Liver (tissue), 9 donors: ENCODE measurements around the gene IL17RD. TPM values are rescaled to one million over a fixed set of nuclear protein-coding genes. Genes with fewer than 3 reads are reported as not detected.
A peak's percentile ranks its signal among the peaks of the same experiment; 100 is the strongest.

Experiments
- DNase-seq: peaks from one replicate; pipeline ENCODE4 v3.0.0-alpha.2; 2017; ENCODE audit warnings: low spot score
- H3K27ac ChIP-seq, 2 donors: one replicate each; pipeline ENCODE4 v1.7.0; 2013; ENCODE audit warnings: inconsistent platforms in 2 of 2, low read length in 2 of 2, control low read depth in 1 of 2, low read depth in 1 of 2, mild to moderate bottlenecking in 1 of 2
- H3K27me3 ChIP-seq, 4 donors: one replicate each; pipeline versions ENCODE4 v1.6.1 to v1.7.0; 2013; ENCODE audit warnings: low read length in 3 of 4, inconsistent platforms in 1 of 4, mild to moderate bottlenecking in 1 of 4, moderate library complexity in 1 of 4; ENCODE audit not compliant: control insufficient read depth in 4 of 4, insufficient read depth in 4 of 4
- H3K36me3 ChIP-seq, 4 donors: one replicate each; pipeline versions ENCODE4 v1.6.1 to v1.7.0; 2013; ENCODE audit warnings: low read length in 3 of 4, mild to moderate bottlenecking in 3 of 4, low read depth in 1 of 4, moderate library complexity in 1 of 4; ENCODE audit not compliant: control insufficient read depth in 4 of 4, insufficient read depth in 3 of 4
- H3K4me1 ChIP-seq, 4 donors: one replicate each; pipeline versions ENCODE4 v1.6.1 to v1.7.0; 2013; ENCODE audit warnings: low read length in 3 of 4, mild to moderate bottlenecking in 3 of 4, moderate library complexity in 1 of 4; ENCODE audit not compliant: control insufficient read depth in 4 of 4, insufficient read depth in 4 of 4
- H3K4me3 ChIP-seq, 3 donors: one replicate each; pipeline versions ENCODE4 v1.6.1 to v1.7.0; 2013; ENCODE audit warnings: low read length in 3 of 3, control low read depth in 1 of 3, low read depth in 1 of 3, mild to moderate bottlenecking in 1 of 3
- H3K9ac ChIP-seq, 2 donors: one replicate each; pipeline ENCODE4 v1.7.0; 2013; ENCODE audit warnings: low read length in 2 of 2, mild to moderate bottlenecking in 2 of 2, moderate library complexity in 2 of 2, control low read depth in 1 of 2, low read depth in 1 of 2
- H3K9me3 ChIP-seq, 4 donors: one replicate each; pipeline versions ENCODE4 v1.6.1 to v1.7.0; 2013; ENCODE audit warnings: low read length in 3 of 4; ENCODE audit not compliant: control insufficient read depth in 4 of 4
- ATF3 ChIP-seq: IDR thresholded peaks from 2 replicates; pipeline ENCODE4 v1.6.1; 2016; ENCODE audit warnings: antibody characterized with exemption
- CTCF ChIP-seq: fragments of 150-350 bp; IDR thresholded peaks from 2 replicates; pipeline ENCODE4 v1.5.1; 2017; ENCODE audit warnings: improper control_type of control experiment, low read depth, low read length; ENCODE audit not compliant: missing input control
- FOXA1 ChIP-seq: IDR thresholded peaks from 2 replicates; pipeline ENCODE4 v1.6.1; 2016; ENCODE audit warnings: antibody characterized with exemption
- FOXA2 ChIP-seq: IDR thresholded peaks from 2 replicates; pipeline ENCODE4 v1.6.1; 2016; ENCODE audit warnings: antibody characterized with exemption
- GABPA ChIP-seq, 2 donors: IDR thresholded peaks in 1 of 2; conservative IDR thresholded peaks in 1 of 2; 2 replicates each; pipeline ENCODE4 v1.6.1; 2016; ENCODE audit warnings: antibody characterized with exemption in 2 of 2, mild to moderate bottlenecking in 1 of 2, moderate library complexity in 1 of 2
- HNF4A ChIP-seq, 2 donors: conservative IDR thresholded peaks; 2 replicates each; pipeline ENCODE4 v1.6.1; 2016; ENCODE audit warnings: antibody characterized with exemption in 2 of 2, mild to moderate bottlenecking in 2 of 2
- JUND ChIP-seq, 2 donors: IDR thresholded peaks; 2 replicates each; pipeline ENCODE4 v1.6.1; 2016; ENCODE audit warnings: antibody characterized with exemption in 2 of 2
- MAX ChIP-seq: IDR thresholded peaks from 2 replicates; pipeline ENCODE4 v1.6.1; 2016; ENCODE audit warnings: antibody characterized with exemption
- NR2F2 ChIP-seq: IDR thresholded peaks from 2 replicates; pipeline ENCODE4 v1.6.1; 2016; ENCODE audit warnings: antibody characterized with exemption
- RXRA ChIP-seq, 2 donors: IDR thresholded peaks; 2 replicates each; pipeline ENCODE4 v1.6.1; 2017 to 2018; ENCODE audit warnings: antibody characterized with exemption in 2 of 2, mild to moderate bottlenecking in 1 of 2
- SP1 ChIP-seq: IDR thresholded peaks from 2 replicates; pipeline ENCODE4 v1.6.1; 2018; ENCODE audit warnings: antibody characterized with exemption, mild to moderate bottlenecking
- TAF1 ChIP-seq: conservative IDR thresholded peaks from 2 replicates; pipeline ENCODE4 v1.6.1; 2016; ENCODE audit warnings: antibody characterized with exemption, mild to moderate bottlenecking
- YY1 ChIP-seq: IDR thresholded peaks from 2 replicates; pipeline ENCODE4 v1.6.1; 2016; ENCODE audit warnings: antibody characterized with exemption, mild to moderate bottlenecking
- ZBTB33 ChIP-seq: IDR thresholded peaks from 2 replicates; pipeline ENCODE4 v1.6.1; 2016; ENCODE audit warnings: antibody characterized with exemption
- WGBS: extraction: QIAGEN DNeasy Blood & Tissue Kit; methylation state at CpG from one replicate; pipeline ENCODE4 v1.1.7; 2013; 5-methylcytosine and 5-hydroxymethylcytosine counted together
- polyA plus RNA-seq, 2 donors: library from polyadenylated mRNA; stranded (reverse) in 1 of 2; unstranded in 1 of 2; fragments of 200-250 nt in 1 of 2; fragments of >200 nt in 1 of 2; fragmentation: Nextera tagmentation in 1 of 2; extraction: Ambion mirVana in 1 of 2; gene quantifications; one replicate each; pipeline versions ENCODE4 v1.2.1 to v1.2.3, GENCODE V29; 2013 to 2015
- total RNA-seq, 2 donors: library from RNA; depleted of rRNA; stranded (reverse); fragments of >200 nt; gene quantifications; one replicate each; pipeline ENCODE4 v1.2.3, GENCODE V29; 2014
- donor health status: healthy.
- donor health status: healthy.
- donor health status: healthy.
- donor health status: healthy.
- donor health status: healthy.

IL17RD gene
- total RNA-seq (under 1 TPM; 0.47 to 0.67 TPM), polyA plus RNA-seq (under 1 TPM; 0.09 to 0.18 TPM)

- Histone ChIP-seq H3K9ac (peak within 1 kb of the TSS in 1 of 2 donors; percentile 9), H3K27ac (no peak within 1 kb of the TSS), H3K27me3 (peaks cover 0 to 7% (median 2%) of the 10 kb centered on the region in 4 donors), H3K4me3 (peak within 1 kb of the TSS; percentile 27 to 66 (median 52)), H3K9me3 (no peaks in the 10 kb centered on the region), H3K36me3 (no peaks in the 10 kb centered on the region), H3K4me1 (peaks cover 5 to 16% (median 11%) of the 10 kb centered on the region in 4 donors)
- DNase-seq, result peak; percentile 82
- TF ChIP-seq RXRA (IDR thresholded peaks at IDR 0.05) (no peak), ATF3 (no peak), NR2F2 (no peak), GABPA (IDR thresholded peaks at IDR 0.05 in 1 of 2, conservative IDR thresholded peaks at IDR 0.05 in 1 of 2) (no peak), TAF1 (no peak)
- under 1% methylated on average over 98 of the region's 98 CpGs for WGBS
Measured at GRCh38 chr3:57164657-57165573, at the start of gene IL17RD. Gene IL17RD, minus strand, starts transcription at chr3:57165353. Its CDS starts 67 bp downstream, at chr3:57165286.

GRCh38 chr3:57206423-57206822 lies 41.3 kb upstream of the IL17RD start:
- H3K9ac ChIP-seq, result no peak overlapping the region
- WGBS, result 81% methylated on average over 2 of the region's 2 CpGs
- no peaks in the 10 kb centered on the region for H3K36me3 ChIP-seq
- no peak for TF ChIP-seq MAX
- no peak for TF ChIP-seq SP1
- TF ChIP-seq FOXA2, result no peak
- no peak for TF ChIP-seq YY1
- no peak for TF ChIP-seq ATF3
- TF ChIP-seq HNF4A (conservative IDR thresholded peaks at IDR 0.05), result no peak
- TF ChIP-seq RXRA (IDR thresholded peaks at IDR 0.05), result no peak
- DNase-seq, result no peak
- H3K27me3 ChIP-seq, result no peaks in the 10 kb centered on the region
- H3K4me3 ChIP-seq, result no peak overlapping the region
- H3K4me1 ChIP-seq, result no peaks in the 10 kb centered on the region
- no peak overlapping the region for H3K27ac ChIP-seq
- H3K9me3 ChIP-seq, result no peaks in the 10 kb centered on the region

GRCh38 chr3:57199895-57200297 lies 34.7 kb upstream of the IL17RD start, which contains the start of gene HESX1:
Gene HESX1, minus strand, starts transcription at chr3:57199978. Its CDS starts 60 bp downstream, at chr3:57199918.
- no peak for DNase-seq
- Histone ChIP-seq H3K36me3 (no peaks in the 10 kb centered on the region), H3K9me3 (no peaks in the 10 kb centered on the region), H3K4me3 (no peak within 1 kb of the TSS), H3K4me1 (no peaks in the 10 kb centered on the region), H3K9ac (no peak within 1 kb of the TSS), H3K27ac (no peak within 1 kb of the TSS), H3K27me3 (no peaks in the 10 kb centered on the region)
- WGBS, result 70% methylated on average over 4 of the region's 4 CpGs
- TF ChIP-seq ZBTB33 (no peak), FOXA1 (no peak), HNF4A (conservative IDR thresholded peaks at IDR 0.05) (no peak), RXRA (IDR thresholded peaks at IDR 0.05) (no peak), JUND (IDR thresholded peaks at IDR 0.05) (no peak), MAX (no peak), ATF3 (no peak), FOXA2 (no peak), GABPA (IDR thresholded peaks at IDR 0.05 in 1 of 2, conservative IDR thresholded peaks at IDR 0.05 in 1 of 2) (no peak), CTCF (no peak), TAF1 (no peak), YY1 (no peak)
